Loucy (cell line): ENCODE data around the gene SCP2D1.

Source experiments
- H2AFZ ChIP-seq: fragments of 200-600 bp; sonication (generic); 2 replicates; pipeline ENCODE4 v1.6.0; 2016; ENCODE audit warnings: antibody characterized with exemption, mild to moderate bottlenecking, low read length, moderate library complexity
- H3F3A ChIP-seq: fragments of 200-600 bp; 2 replicates; pipeline ENCODE4 v1.6.0; 2016; ENCODE audit warnings: antibody characterized with exemption, low read depth, mild to moderate bottlenecking
- H3K27me3 ChIP-seq: fragments of 200-600 bp; sonication (generic); 2 replicates; pipeline ENCODE4 v1.6.1; 2014; ENCODE audit warnings: low read length, mild to moderate bottlenecking; ENCODE audit not compliant: insufficient read depth, poor library complexity, severe bottlenecking
- H3K36me3 ChIP-seq: fragments of 200-600 bp; sonication (generic); 2 replicates; pipeline ENCODE4 v1.6.1; 2016; ENCODE audit warnings: low read length; ENCODE audit not compliant: insufficient read depth
- H3K4me1 ChIP-seq: fragments of 200-600 bp; sonication (generic); 2 replicates; pipeline ENCODE4 v1.5.1; 2014; ENCODE audit warnings: low read length, mild to moderate bottlenecking; ENCODE audit not compliant: insufficient read depth, poor library complexity, severe bottlenecking
- H3K4me2 ChIP-seq: fragments of 200-600 bp; sonication (generic); 2 replicates; pipeline ENCODE4 v1.6.0; 2014; ENCODE audit warnings: antibody characterized with exemption, low read length, low read depth, mild to moderate bottlenecking; ENCODE audit not compliant: poor library complexity, severe bottlenecking
- H3K4me3 ChIP-seq: fragments of 200-600 bp; sonication (generic); 2 replicates; pipeline ENCODE4 v1.5.1; 2014; ENCODE audit warnings: low read length, mild to moderate bottlenecking, mixed read lengths; ENCODE audit not compliant: poor library complexity, severe bottlenecking
- H3K79me2 ChIP-seq: fragments of 200-600 bp; sonication (generic); 2 replicates; pipeline ENCODE4 v1.6.1; 2014; ENCODE audit warnings: low read length; ENCODE audit not compliant: insufficient read depth
- H3K9ac ChIP-seq: fragments of 200-600 bp; sonication (generic); 2 replicates; pipeline ENCODE4 v1.6.0; 2014; ENCODE audit warnings: mild to moderate bottlenecking, low read depth, low read length, moderate library complexity; ENCODE audit not compliant: poor library complexity, severe bottlenecking
- H3K9me2 ChIP-seq: fragments of 200-600 bp; sonication (generic); replicated peaks from 2 replicates; pipeline ENCODE4 v1.6.1; 2016; ENCODE audit warnings: low read depth, low read length, mixed read lengths
- H3K9me3 ChIP-seq: fragments of 200-600 bp; sonication (generic); 2 replicates; pipeline ENCODE4 v1.6.1; 2014; ENCODE audit warnings: mild to moderate bottlenecking, antibody characterized with exemption, low read length, low read depth; ENCODE audit not compliant: insufficient read depth
- H4K20me1 ChIP-seq: fragments of 200-600 bp; sonication (generic); 2 replicates; pipeline ENCODE4 v1.6.0; 2014; ENCODE audit warnings: antibody characterized with exemption, low read length, mild to moderate bottlenecking; ENCODE audit not compliant: insufficient read depth, poor library complexity, severe bottlenecking
- CTCF ChIP-seq: fragments of 200-600 bp; sonication (generic); conservative IDR thresholded peaks from 2 replicates; pipeline ENCODE4 v1.5.1; 2014; ENCODE audit warnings: mild to moderate bottlenecking, antibody characterized with exemption, low read length
- EZH2phosphoT487 ChIP-seq: fragments of 200-600 bp; IDR thresholded peaks from 2 replicates; pipeline ENCODE4 v1.6.1; 2018; ENCODE audit warnings: antibody characterized with exemption, mild to moderate bottlenecking, moderate library complexity, borderline replicate concordance

The SCP2D1 gene

GRCh38 chr20:18802012-18802634 is 11.5 kb upstream of the SCP2D1 start:
- Histone ChIP-seq H2AFZ (no peak overlapping the region), H3K4me3 (no peak overlapping the region), H3K36me3 (no peaks in the 10 kb centered on the region), H3K9me3 (no peaks in the 10 kb centered on the region), H4K20me1 (no peaks in the 10 kb centered on the region), H3K9me2 (no peaks in the 10 kb centered on the region), H3F3A (peaks cover 5% of the 10 kb centered on the region; the same call in 1 of the 2 replicates), H3K79me2 (no peaks in the 10 kb centered on the region), H3K4me1 (peaks cover 20% of the 10 kb centered on the region), H3K27me3 (no peaks in the 10 kb centered on the region), H3K4me2 (no peak overlapping the region), H3K9ac (no peak overlapping the region)
- TF ChIP-seq CTCF (no peak), EZH2phosphoT487 (no peak)

- peak overlapping the region; percentile 7 for H3K4me3 ChIP-seq
- no peaks in the 10 kb centered on the region for H3K79me2 ChIP-seq
- H3K9me3 ChIP-seq, result no peaks in the 10 kb centered on the region
- no peak overlapping the region for H3K9ac ChIP-seq
- H4K20me1 ChIP-seq, result no peaks in the 10 kb centered on the region
- peaks cover 5% of the 10 kb centered on the region; the same call in 1 of the 2 replicates for H3F3A ChIP-seq
- H3K9me2 ChIP-seq, result no peaks in the 10 kb centered on the region
- H3K4me1 ChIP-seq, result peaks cover 20% of the 10 kb centered on the region
- H3K4me2 ChIP-seq, result peak overlapping the region; percentile 40
- H3K27me3 ChIP-seq, result no peaks in the 10 kb centered on the region
- no peak for TF ChIP-seq EZH2phosphoT487
- H3K36me3 ChIP-seq, result no peaks in the 10 kb centered on the region
- H2AFZ ChIP-seq, result no peak overlapping the region
Observed at GRCh38 chr20:18805881-18806280, 7.7 kb upstream of the SCP2D1 start.

GRCh38 chr20:18808712-18809111 is 4.9 kb upstream of the SCP2D1 start:
- peaks cover 5% of the 10 kb centered on the region; the same call in 1 of the 2 replicates for H3F3A ChIP-seq
- peaks cover 20% of the 10 kb centered on the region for H3K4me1 ChIP-seq
- TF ChIP-seq EZH2phosphoT487 (no peak), CTCF (no peak)
- no peaks in the 10 kb centered on the region for H3K27me3 ChIP-seq
- no peaks in the 10 kb centered on the region for H3K79me2 ChIP-seq
- H3K4me3 ChIP-seq, result no peak overlapping the region
- H3K9ac ChIP-seq, result no peak overlapping the region
- H3K9me3 ChIP-seq, result no peaks in the 10 kb centered on the region
- no peak overlapping the region for H3K4me2 ChIP-seq
- no peaks in the 10 kb centered on the region for H4K20me1 ChIP-seq
- H3K36me3 ChIP-seq, result no peaks in the 10 kb centered on the region
- no peak overlapping the region for H2AFZ ChIP-seq
- H3K9me2 ChIP-seq, result no peaks in the 10 kb centered on the region

GRCh38 chr20:18811186-18811585 is 2.4 kb upstream of the SCP2D1 start:
- H3K4me2 ChIP-seq, result no peak overlapping the region
- no peak overlapping the region for H3K9ac ChIP-seq
- H2AFZ ChIP-seq, result no peak overlapping the region
- no peaks in the 10 kb centered on the region for H3K9me3 ChIP-seq
- no peak overlapping the region for H3K4me3 ChIP-seq
- TF ChIP-seq CTCF (no peak), EZH2phosphoT487 (no peak)
- H3K27me3 ChIP-seq, result no peaks in the 10 kb centered on the region
- H4K20me1 ChIP-seq, result no peaks in the 10 kb centered on the region
- H3K4me1 ChIP-seq, result peaks cover 6% of the 10 kb centered on the region
- no peaks in the 10 kb centered on the region for H3K9me2 ChIP-seq
- H3F3A ChIP-seq, result peaks cover 3% of the 10 kb centered on the region; the same call in 1 of the 2 replicates
- no peaks in the 10 kb centered on the region for H3K36me3 ChIP-seq
- H3K79me2 ChIP-seq, result no peaks in the 10 kb centered on the region
